Measurements from ENCODE around the gene KIAA1328.

DNA sequence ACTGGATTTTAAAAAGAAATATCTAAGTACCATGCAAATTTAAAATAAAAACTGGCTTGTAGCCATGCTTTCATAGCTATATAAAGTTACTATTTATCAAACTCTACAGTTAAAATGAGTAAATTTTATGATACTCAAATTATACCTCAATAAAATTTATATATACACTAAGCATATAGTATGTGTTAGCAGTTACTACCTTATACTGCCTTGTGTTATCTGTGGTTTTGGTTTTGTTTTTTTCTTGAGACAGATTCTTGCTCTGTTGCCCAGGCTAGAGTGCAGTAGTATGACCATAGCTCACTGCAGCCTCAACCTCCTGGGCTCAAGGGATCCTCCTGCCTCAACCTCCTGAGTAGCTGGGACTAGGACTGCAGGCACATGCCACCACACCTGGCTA lies 342.1 kb downstream of the KIAA1328 start:
- TF ChIP-seq YY1 (IDR thresholded peaks at IDR 0.05; ENCODE audit: low read depth) (no peak), REST (IDR thresholded peaks at IDR 0.05; ENCODE audit: low read depth) (no peak), EP300 (IDR thresholded peaks at IDR 0.05; ENCODE audit: borderline replicate concordance) (no peak), RAD21 (IDR thresholded peaks at IDR 0.05; ENCODE audit: low read depth) (no peak), NFIC (IDR thresholded peaks at IDR 0.05) (no peak), TCF12 (IDR thresholded peaks at IDR 0.05; ENCODE audit: low read depth) (no peak), CEBPB (IDR thresholded peaks at IDR 0.05) (no peak), MAX (IDR thresholded peaks at IDR 0.05) (no peak), TAF1 (IDR thresholded peaks at IDR 0.05; ENCODE audit: low read depth) (no peak), TEAD4 (IDR thresholded peaks at IDR 0.05) (no peak), CREB1 (IDR thresholded peaks at IDR 0.05; ENCODE audit: low read depth) (no peak), EGR1 (IDR thresholded peaks at IDR 0.05) (no peak)
